ENCODE results near the gene TCHP. TPM values are rescaled to one million over a fixed set of nuclear protein-coding genes. Genes with fewer than 3 reads are reported as not detected.
"Not testable (repeated sequence)": the region's sequence is repeated elsewhere in the genome, so short reads cannot be mapped to it uniquely, and the experiment has no call there.

TCHP gene, protein sequence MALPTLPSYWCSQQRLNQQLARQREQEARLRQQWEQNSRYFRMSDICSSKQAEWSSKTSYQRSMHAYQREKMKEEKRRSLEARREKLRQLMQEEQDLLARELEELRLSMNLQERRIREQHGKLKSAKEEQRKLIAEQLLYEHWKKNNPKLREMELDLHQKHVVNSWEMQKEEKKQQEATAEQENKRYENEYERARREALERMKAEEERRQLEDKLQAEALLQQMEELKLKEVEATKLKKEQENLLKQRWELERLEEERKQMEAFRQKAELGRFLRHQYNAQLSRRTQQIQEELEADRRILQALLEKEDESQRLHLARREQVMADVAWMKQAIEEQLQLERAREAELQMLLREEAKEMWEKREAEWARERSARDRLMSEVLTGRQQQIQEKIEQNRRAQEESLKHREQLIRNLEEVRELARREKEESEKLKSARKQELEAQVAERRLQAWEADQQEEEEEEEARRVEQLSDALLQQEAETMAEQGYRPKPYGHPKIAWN
- total RNA-seq: 9.2 and 18.1 TPM in 2 replicates

- H3K27me3 ChIP-seq (ENCODE audit: control insufficient read depth, insufficient read depth, low read length): no peaks in the 10 kb centered on the region
- peak; percentile 49 for TF ChIP-seq CTCF (IDR thresholded peaks at IDR 0.05; ENCODE audit: insufficient read depth, low read length, severe bottlenecking)
- FAIRE-seq: no peak
- DNase-seq (ENCODE audit: low read depth): peak; percentile 82
- H3K36me3 ChIP-seq (ENCODE audit: control insufficient read depth, insufficient read depth, low read length): peaks cover 9% of the 10 kb centered on the region
- H3K4me3 ChIP-seq (ENCODE audit: low read depth, low read length): peak within 1 kb of the TSS; percentile 47
Measured at GRCh38 chr12:109899783-109900751, at the start of gene TCHP. Gene TCHP (plus strand): TSS chr12:109900274. CDS start chr12:109903027, 2,753 bp downstream.

DNA sequence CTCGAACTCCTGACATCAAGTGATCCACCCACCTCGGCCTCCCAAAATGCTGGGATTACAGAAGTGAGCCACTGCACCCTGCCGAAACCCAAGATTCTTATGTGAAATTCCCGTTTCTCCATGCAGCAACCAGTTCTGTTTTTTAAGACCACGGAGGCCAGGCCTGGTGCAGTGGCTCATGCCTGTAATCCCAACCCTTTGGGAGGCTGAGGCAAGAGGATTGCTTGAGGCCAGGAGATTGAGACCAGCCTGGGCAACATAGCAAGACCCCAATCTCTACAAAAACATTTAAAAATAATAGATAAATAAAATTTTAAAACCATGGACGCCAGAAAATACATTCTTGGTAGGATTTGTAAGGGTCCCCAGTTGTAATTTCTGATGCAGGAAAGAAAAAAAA lies 49.6 kb upstream of the TCHP start:
- H3K4me3 ChIP-seq (ENCODE audit: low read depth, low read length); FAIRE-seq; DNase-seq (ENCODE audit: low read depth); H3K27me3 ChIP-seq (ENCODE audit: control insufficient read depth, insufficient read depth, low read length); H3K36me3 ChIP-seq (ENCODE audit: control insufficient read depth, insufficient read depth, low read length): not testable (repeated sequence)

- H3K27me3 ChIP-seq (ENCODE audit: control insufficient read depth, insufficient read depth, low read length): no peaks in the 10 kb centered on the region
- no peak for TF ChIP-seq CTCF (IDR thresholded peaks at IDR 0.05; ENCODE audit: insufficient read depth, low read length, severe bottlenecking)
- no peak overlapping the region for H3K4me3 ChIP-seq (ENCODE audit: low read depth, low read length)
- peaks cover 29% of the 10 kb centered on the region for H3K36me3 ChIP-seq (ENCODE audit: control insufficient read depth, insufficient read depth, low read length)
- FAIRE-seq: no peak
- DNase-seq (ENCODE audit: low read depth): no peak
Measured at GRCh38 chr12:109855377-109855776, 44.7 kb upstream of the TCHP start.

- DNase-seq (ENCODE audit: low read depth) (no peak), FAIRE-seq (no peak)
- H3K36me3 ChIP-seq (ENCODE audit: control insufficient read depth, insufficient read depth, low read length): peaks cover 32% of the 10 kb centered on the region
- no peak for TF ChIP-seq CTCF (IDR thresholded peaks at IDR 0.05; ENCODE audit: insufficient read depth, low read length, severe bottlenecking)
- no peak overlapping the region for H3K4me3 ChIP-seq (ENCODE audit: low read depth, low read length)
- no peaks in the 10 kb centered on the region for H3K27me3 ChIP-seq (ENCODE audit: control insufficient read depth, insufficient read depth, low read length)
Measured at GRCh38 chr12:109857715-109858114, 42.4 kb upstream of the TCHP start.

- no peak for FAIRE-seq
- H3K4me3 ChIP-seq (ENCODE audit: low read depth, low read length): no peak overlapping the region
- H3K27me3 ChIP-seq (ENCODE audit: control insufficient read depth, insufficient read depth, low read length): no peaks in the 10 kb centered on the region
- no peak for TF ChIP-seq CTCF (IDR thresholded peaks at IDR 0.05; ENCODE audit: insufficient read depth, low read length, severe bottlenecking)
- peaks cover 30% of the 10 kb centered on the region for H3K36me3 ChIP-seq (ENCODE audit: control insufficient read depth, insufficient read depth, low read length)
- no peak for DNase-seq (ENCODE audit: low read depth)
Measured at GRCh38 chr12:109858764-109859163, 41.3 kb upstream of the TCHP start.

- H3K27me3 ChIP-seq (ENCODE audit: control insufficient read depth, insufficient read depth, low read length): no peaks in the 10 kb centered on the region
- FAIRE-seq (no peak), DNase-seq (ENCODE audit: low read depth) (no peak)
- peaks cover 24% of the 10 kb centered on the region for H3K36me3 ChIP-seq (ENCODE audit: control insufficient read depth, insufficient read depth, low read length)
- TF ChIP-seq CTCF (IDR thresholded peaks at IDR 0.05; ENCODE audit: insufficient read depth, low read length, severe bottlenecking): no peak
- H3K4me3 ChIP-seq (ENCODE audit: low read depth, low read length): no peak overlapping the region
Measured at GRCh38 chr12:109860977-109861376, 39.1 kb upstream of the TCHP start.
